Mucosa of rectum (tissue), 2 donors: ENCODE results near the gene SDCCAG8.

Experiments used
- H3K27ac ChIP-seq, 2 donors: one replicate each; pipeline ENCODE4 v1.7.0; 2013; ENCODE audit warnings: inconsistent platforms in 2 of 2, low read depth in 2 of 2, low read length in 2 of 2
- H3K27me3 ChIP-seq, 2 donors: one replicate each; pipeline ENCODE4 v1.7.0; 2013; ENCODE audit warnings: low read length in 2 of 2; ENCODE audit not compliant: control insufficient read depth in 2 of 2, insufficient read depth in 2 of 2
- H3K36me3 ChIP-seq, 2 donors: one replicate each; pipeline ENCODE4 v1.7.0; 2013; ENCODE audit warnings: low read length in 2 of 2; ENCODE audit not compliant: control insufficient read depth in 2 of 2, insufficient read depth in 2 of 2
- H3K4me1 ChIP-seq, 2 donors: one replicate each; pipeline ENCODE4 v1.7.0; 2013; ENCODE audit warnings: low read length in 2 of 2, mild to moderate bottlenecking in 1 of 2; ENCODE audit not compliant: control insufficient read depth in 2 of 2, insufficient read depth in 2 of 2
- H3K4me3 ChIP-seq, 2 donors: one replicate each; pipeline ENCODE4 v1.7.0; 2013; ENCODE audit warnings: low read length in 2 of 2
- H3K9ac ChIP-seq, 2 donors: one replicate each; pipeline ENCODE4 v1.7.0; 2013; ENCODE audit warnings: low read length in 2 of 2, low read depth in 1 of 2, mild to moderate bottlenecking in 1 of 2
- H3K9me3 ChIP-seq, 2 donors: one replicate each; pipeline ENCODE4 v1.7.0; 2013; ENCODE audit warnings: low read length in 2 of 2; ENCODE audit not compliant: control insufficient read depth in 2 of 2
- donor health status: healthy.
- donor health status: Normal muscosa, but diverticular disease.

Gene SDCCAG8

DNA sequence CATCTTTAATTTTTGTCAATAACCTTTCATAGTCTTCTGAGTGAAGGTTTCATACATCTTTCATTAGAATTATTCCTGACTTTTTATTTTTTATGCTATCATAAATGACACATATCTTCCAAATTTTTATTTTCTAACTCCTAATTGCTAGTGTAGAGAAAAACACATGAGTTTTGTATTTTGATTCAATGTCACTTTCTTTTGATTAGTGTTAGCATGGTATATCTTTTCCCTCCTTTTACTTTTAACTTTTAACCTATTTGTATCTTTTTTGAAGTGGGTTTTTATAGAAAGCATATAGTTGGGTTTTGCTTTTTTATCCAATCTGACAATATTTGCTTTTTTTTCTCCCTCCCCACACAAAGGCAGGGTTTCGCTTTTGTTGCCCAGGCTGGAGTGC is 43.2 kb downstream of the SDCCAG8 start:
- H3K36me3 ChIP-seq, result no peaks in the 10 kb centered on the region
- no peak overlapping the region for H3K9ac ChIP-seq
- no peak overlapping the region for H3K27ac ChIP-seq
- H3K4me3 ChIP-seq, result no peak overlapping the region
- H3K4me1 ChIP-seq, result no peaks in the 10 kb centered on the region
- peaks cover 0 to 2% of the 10 kb centered on the region in 2 donors for H3K9me3 ChIP-seq
- no peaks in the 10 kb centered on the region for H3K27me3 ChIP-seq

- Histone ChIP-seq H3K27ac (no peak overlapping the region), H3K4me3 (no peak overlapping the region), H3K27me3 (no peaks in the 10 kb centered on the region), H3K9ac (no peak overlapping the region), H3K36me3 (no peaks in the 10 kb centered on the region), H3K4me1 (no peaks in the 10 kb centered on the region), H3K9me3 (peaks cover 0 to 2% of the 10 kb centered on the region in 2 donors)
Observed at GRCh38 chr1:243301059-243301458, 45.2 kb downstream of the SDCCAG8 start.

- H3K4me1 ChIP-seq, result no peaks in the 10 kb centered on the region
- H3K36me3 ChIP-seq, result peaks cover 8 to 11% of the 10 kb centered on the region in 2 donors
- H3K9me3 ChIP-seq, result no peaks in the 10 kb centered on the region
- no peak overlapping the region for H3K4me3 ChIP-seq
- no peak overlapping the region for H3K9ac ChIP-seq
- H3K27me3 ChIP-seq, result no peaks in the 10 kb centered on the region
- H3K27ac ChIP-seq, result no peak overlapping the region
Observed at GRCh38 chr1:243311809-243312208, 56.0 kb downstream of the SDCCAG8 start.

GRCh38 chr1:243312952-243313634 is 57.3 kb downstream of the SDCCAG8 start:
- Histone ChIP-seq H3K9ac (no peak overlapping the region), H3K4me1 (no peaks in the 10 kb centered on the region), H3K27ac (peak overlapping the region in 1 of 2 donors; percentile 43), H3K4me3 (no peak overlapping the region), H3K27me3 (no peaks in the 10 kb centered on the region), H3K36me3 (peaks cover 5 to 19% of the 10 kb centered on the region in 2 donors), H3K9me3 (no peaks in the 10 kb centered on the region)

- Histone ChIP-seq H3K9ac (no peak overlapping the region), H3K4me1 (no peaks in the 10 kb centered on the region), H3K36me3 (peaks cover 0 to 18% of the 10 kb centered on the region in 2 donors), H3K27me3 (no peaks in the 10 kb centered on the region), H3K9me3 (no peaks in the 10 kb centered on the region), H3K27ac (peak overlapping the region in 1 of 2 donors; percentile 43), H3K4me3 (no peak overlapping the region)
Observed at GRCh38 chr1:243313635-243314536, 58.0 kb downstream of the SDCCAG8 start.

DNA sequence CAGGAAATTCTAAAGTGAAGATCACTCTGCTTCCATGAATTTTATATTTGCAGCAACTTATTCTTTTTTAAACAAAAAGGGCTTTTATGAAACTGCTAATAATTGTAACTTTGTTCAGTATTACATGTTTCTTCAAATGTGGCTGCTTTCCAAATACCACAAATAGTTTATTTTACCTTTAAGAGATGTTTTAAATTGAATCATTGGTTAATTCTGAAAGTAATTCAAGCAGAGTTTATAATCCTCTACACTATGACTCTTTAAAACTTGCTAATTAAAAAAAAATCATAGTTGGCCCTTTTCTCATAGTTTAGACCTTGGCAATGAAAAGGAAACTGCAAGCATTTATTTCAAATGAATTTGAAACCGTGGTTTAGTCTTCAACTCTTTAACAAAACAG is 59.6 kb downstream of the SDCCAG8 start:
- no peak overlapping the region for H3K9ac ChIP-seq
- peaks cover 0 to 13% of the 10 kb centered on the region in 2 donors for H3K36me3 ChIP-seq
- H3K27me3 ChIP-seq, result no peaks in the 10 kb centered on the region
- no peak overlapping the region for H3K27ac ChIP-seq
- H3K4me1 ChIP-seq, result no peaks in the 10 kb centered on the region
- H3K9me3 ChIP-seq, result no peaks in the 10 kb centered on the region
- H3K4me3 ChIP-seq, result no peak overlapping the region

DNA sequence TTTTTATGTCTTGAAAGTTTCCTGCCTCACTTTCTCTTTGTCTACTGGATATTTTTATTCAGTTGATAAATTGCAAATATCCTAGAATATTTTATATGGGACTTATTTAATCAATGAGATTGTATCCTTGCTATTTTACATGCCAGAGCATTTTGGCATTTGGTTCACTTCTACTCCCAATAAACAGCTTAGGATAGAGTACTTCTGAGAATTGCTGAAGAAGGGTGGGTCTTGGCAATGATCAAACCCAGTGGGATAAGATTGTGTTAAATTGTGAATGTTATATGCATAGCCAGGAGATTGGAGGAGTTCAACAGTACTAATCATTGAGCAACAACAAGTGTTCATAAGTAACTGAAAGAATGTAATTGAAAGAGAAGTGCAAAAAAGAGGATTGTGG is 60.1 kb downstream of the SDCCAG8 start:
- H3K4me1 ChIP-seq, result no peaks in the 10 kb centered on the region
- no peaks in the 10 kb centered on the region for H3K27me3 ChIP-seq
- no peak overlapping the region for H3K4me3 ChIP-seq
- H3K36me3 ChIP-seq, result peaks cover 0 to 13% of the 10 kb centered on the region in 2 donors
- H3K9ac ChIP-seq, result no peak overlapping the region
- no peak overlapping the region for H3K27ac ChIP-seq
- no peaks in the 10 kb centered on the region for H3K9me3 ChIP-seq

DNA sequence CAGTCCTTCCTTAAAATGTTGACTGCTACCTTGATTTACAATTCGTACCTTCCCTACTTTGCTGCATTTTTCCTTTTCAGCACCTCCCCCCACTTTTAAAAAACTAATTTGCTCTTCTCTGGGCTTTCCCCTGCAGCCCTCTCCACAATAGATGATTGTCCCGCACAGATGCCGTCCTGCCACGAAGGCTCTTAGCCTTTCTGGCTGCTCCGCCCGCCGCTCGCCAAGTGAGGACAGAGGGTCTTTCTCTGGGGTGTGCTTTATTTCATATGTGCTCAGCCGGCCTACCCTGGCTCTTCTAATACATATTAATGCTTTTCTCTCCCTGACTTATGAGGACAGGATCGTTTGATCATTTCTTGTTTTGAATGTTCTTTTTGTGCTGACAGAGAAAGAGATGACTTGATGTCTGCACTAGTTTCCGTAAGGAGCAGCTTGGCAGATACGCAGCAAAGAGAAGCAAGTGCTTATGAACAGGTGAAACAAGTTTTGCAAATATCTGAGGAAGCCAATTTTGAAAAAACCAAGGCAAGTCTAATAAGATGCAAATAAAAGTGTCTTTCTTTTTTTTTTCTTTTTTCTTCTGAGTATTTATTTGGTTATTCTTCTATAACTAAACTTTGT is 60.6 kb downstream of the SDCCAG8 start:
- Histone ChIP-seq H3K27ac (no peak overlapping the region), H3K27me3 (no peaks in the 10 kb centered on the region), H3K9me3 (no peaks in the 10 kb centered on the region), H3K4me1 (no peaks in the 10 kb centered on the region), H3K36me3 (peaks cover 0 to 13% of the 10 kb centered on the region in 2 donors), H3K9ac (no peak overlapping the region), H3K4me3 (no peak overlapping the region)

DNA sequence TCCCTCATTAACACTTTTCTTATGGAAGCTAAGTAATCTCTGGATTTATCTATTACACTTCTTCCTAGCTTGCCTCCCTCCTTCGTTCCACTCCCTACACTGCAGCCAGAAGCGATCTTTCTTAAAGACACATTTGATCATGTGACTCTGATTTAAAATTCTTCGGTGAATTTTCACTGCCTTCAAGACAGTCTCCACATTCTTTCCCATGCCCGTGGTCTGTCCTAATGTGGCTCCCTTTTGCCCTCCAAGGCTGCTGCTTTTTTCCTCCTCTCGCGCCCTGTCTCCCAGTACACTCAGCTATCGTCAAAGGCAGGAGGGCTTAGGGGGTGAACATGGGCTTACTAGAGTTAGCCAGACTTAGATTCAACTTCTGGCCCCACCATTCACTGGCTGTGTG is 64.4 kb downstream of the SDCCAG8 start:
- Histone ChIP-seq H3K9ac (no peak overlapping the region), H3K27ac (no peak overlapping the region), H3K27me3 (no peaks in the 10 kb centered on the region), H3K9me3 (no peaks in the 10 kb centered on the region), H3K4me3 (no peak overlapping the region), H3K36me3 (peaks cover 0 to 9% of the 10 kb centered on the region in 2 donors), H3K4me1 (no peaks in the 10 kb centered on the region)

GRCh38 chr1:243322326-243322725 is 66.5 kb downstream of the SDCCAG8 start:
- Histone ChIP-seq H3K9ac (no peak overlapping the region), H3K4me3 (no peak overlapping the region), H3K27me3 (no peaks in the 10 kb centered on the region), H3K36me3 (peaks cover 0 to 9% of the 10 kb centered on the region in 2 donors), H3K27ac (no peak overlapping the region), H3K9me3 (no peaks in the 10 kb centered on the region), H3K4me1 (no peaks in the 10 kb centered on the region)
